Measurements from ENCODE around the gene ITIH5.

GRCh38 chr10:7703140-7703539 lies 36.4 kb upstream of the ITIH5 start, which contains the start of gene ITIH2:
- TF ChIP-seq HCFC1 (IDR thresholded peaks at IDR 0.05; ENCODE audit: low read depth, low read length) (no peak), MYC (CRISPR knock-in tag; IDR thresholded peaks at IDR 0.05; ENCODE audit: borderline replicate concordance) (no peak), MLXIP (CRISPR knock-in tag; IDR thresholded peaks at IDR 0.05; ENCODE audit: borderline replicate concordance) (no peak), JUNB (CRISPR knock-in tag; IDR thresholded peaks at IDR 0.05; ENCODE audit: borderline replicate concordance) (no peak), JUND (CRISPR knock-in tag; IDR thresholded peaks at IDR 0.05) (no peak), ZNF274 (CRISPR knock-in tag; IDR thresholded peaks at IDR 0.05) (no peak), ZNF142 (CRISPR knock-in tag; IDR thresholded peaks at IDR 0.05) (no peak)
